HG02981 (cell line): ENCODE measurements around the gene WRAP73.
A peak's percentile ranks its signal among the peaks of the same experiment; 100 is the strongest.

ENCODE experiments used
- ATAC-seq: cut with Tn5 transposase; IDR thresholded peaks from one replicate; pipeline ENCODE4 v1.9.1; 2021; ENCODE audit warnings: mild to moderate bottlenecking, moderate library complexity; ENCODE audit not compliant: unreplicated experiment

The WRAP73 gene

GRCh38 chr1:3669971-3670431 lies 20.1 kb upstream of the WRAP73 start:
- ATAC-seq: no peak

GRCh38 chr1:3669421-3669821 lies 19.5 kb upstream of the WRAP73 start:
- no peak for ATAC-seq

GRCh38 chr1:3668585-3669300 lies 18.8 kb upstream of the WRAP73 start:
- no peak for ATAC-seq

GRCh38 chr1:3668148-3668547 lies 18.2 kb upstream of the WRAP73 start:
- ATAC-seq: no peak

GRCh38 chr1:3664700-3665375 lies 14.9 kb upstream of the WRAP73 start:
- ATAC-seq: no peak

GRCh38 chr1:3663999-3664699 lies 14.2 kb upstream of the WRAP73 start:
- ATAC-seq: no peak

- no peak for ATAC-seq
Observed at GRCh38 chr1:3662080-3662671, 12.3 kb upstream of the WRAP73 start.

GRCh38 chr1:3661631-3662030 lies 11.7 kb upstream of the WRAP73 start:
- no peak for ATAC-seq

- ATAC-seq: no peak
Observed at GRCh38 chr1:3660704-3661103, 10.8 kb upstream of the WRAP73 start.

- no peak for ATAC-seq
Observed at GRCh38 chr1:3659093-3659492, 9.2 kb upstream of the WRAP73 start.

GRCh38 chr1:3658231-3658615 lies 8.3 kb upstream of the WRAP73 start:
- no peak for ATAC-seq

GRCh38 chr1:3657578-3658230 lies 7.8 kb upstream of the WRAP73 start:
- no peak for ATAC-seq

GRCh38 chr1:3657096-3657475 lies 7.2 kb upstream of the WRAP73 start:
- ATAC-seq: peak; percentile 16

GRCh38 chr1:3656450-3657095 lies 6.7 kb upstream of the WRAP73 start:
- peak; percentile 70 for ATAC-seq

- no peak for ATAC-seq
Observed at GRCh38 chr1:3654549-3655281, 4.8 kb upstream of the WRAP73 start.

GRCh38 chr1:3653286-3653618 lies 3.3 kb upstream of the WRAP73 start:
- ATAC-seq: no peak

- no peak for ATAC-seq
Observed at GRCh38 chr1:3652548-3653285, 2.8 kb upstream of the WRAP73 start.

- no peak for ATAC-seq
Observed at GRCh38 chr1:3651930-3652547, 2.1 kb upstream of the WRAP73 start, which contains the start of gene TP73. TSS of gene TP73 (plus strand) at chr1:3652516. CDS start at chr1:3682366, 29,850 bp downstream.
